SH-SY5Y (cell line): ENCODE measurements around the gene TCF7.

Experiments used
- GATA2 ChIP-seq: IDR thresholded peaks from 2 replicates; pipeline ENCODE4 v1.6.1; 2011; ENCODE audit warnings: mild to moderate bottlenecking, low read depth, low read length
- GATA3 ChIP-seq: IDR thresholded peaks from 2 replicates; pipeline ENCODE4 v1.6.1; 2011; ENCODE audit warnings: low read depth, mild to moderate bottlenecking, low read length, moderate library complexity

- no peak for TF ChIP-seq GATA2
- TF ChIP-seq GATA3: no peak
Measured at GRCh38 chr5:134175921-134176510, 61.5 kb downstream of the TCF7 start.
